ENCODE results near the gene HORMAD2. TPM values are rescaled to one million over a fixed set of nuclear protein-coding genes. Genes with fewer than 3 reads are reported as not detected.

The HORMAD2 gene
- total and polyA plus RNA-seq, 2 donors from 2014 or later, result not detected

DNA sequence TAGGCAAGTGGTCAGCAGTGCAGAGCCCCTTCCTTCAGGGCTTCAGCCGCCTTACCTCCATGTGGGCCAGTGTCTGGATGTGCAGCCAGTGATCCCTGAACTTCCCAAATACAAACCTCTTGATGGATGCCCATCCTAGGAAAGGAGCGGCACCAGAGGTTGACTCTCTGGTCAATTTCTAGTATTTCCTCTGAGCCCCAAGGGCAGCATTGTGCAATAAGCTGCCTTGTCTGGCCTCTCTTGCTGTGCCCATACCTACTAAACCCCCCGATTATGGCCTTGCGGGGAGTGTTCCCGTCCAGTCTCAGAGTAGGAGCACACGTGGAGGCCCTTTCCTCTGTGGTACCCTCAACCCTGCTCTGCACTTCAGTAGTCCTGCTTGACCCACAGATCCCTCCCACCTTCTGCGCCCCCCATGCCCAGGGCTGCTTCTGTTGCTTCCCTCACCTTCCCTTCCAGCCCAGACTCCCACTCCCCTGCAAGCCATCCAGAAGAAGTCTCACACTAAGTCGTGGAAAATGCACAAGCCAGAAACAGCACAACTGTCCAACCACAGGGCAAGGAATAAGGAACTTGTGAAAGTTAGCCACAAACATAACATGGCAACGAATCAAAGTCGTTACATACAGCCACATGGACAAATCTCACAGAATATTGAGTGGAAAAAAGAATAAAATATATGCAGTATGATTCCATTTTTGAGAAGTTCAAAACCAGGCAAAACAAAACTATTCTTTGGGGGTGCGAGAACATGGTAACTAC, 39.6 kb upstream of the HORMAD2 start:
- intact Hi-C loops (cut with DNase I), result no loop called here
- Histone ChIP-seq H3K27ac (ENCODE audit: low read depth in 2 of 2, low read length in 2 of 2) (no peak overlapping the region), H3K9me3 (ENCODE audit: control insufficient read depth in 2 of 3, insufficient read depth in 1 of 3, low read length in 3 of 3) (no peaks in the 10 kb centered on the region), H3K27me3 (ENCODE audit: control insufficient read depth, insufficient read depth, low read length) (no peaks in the 10 kb centered on the region), H3K4me1 (ENCODE audit: control insufficient read depth in 2 of 3, insufficient read depth in 2 of 3, low read depth in 1 of 3, low read length in 3 of 3) (peaks cover 6 to 19% (median 8%) of the 10 kb centered on the region in 3 donors), H3K4me3 (ENCODE audit: low read length in 3 of 3) (no peak overlapping the region), H3K36me3 (ENCODE audit: control insufficient read depth in 2 of 3, insufficient read depth in 3 of 3, low read length in 3 of 3) (no peaks in the 10 kb centered on the region), H3K9ac (ENCODE audit: low read length in 3 of 3) (no peak overlapping the region)
- DNase-seq (peak in 1 of 5 donors; percentile 15), FAIRE-seq (no peak)
- TF ChIP-seq, protein P1, sequence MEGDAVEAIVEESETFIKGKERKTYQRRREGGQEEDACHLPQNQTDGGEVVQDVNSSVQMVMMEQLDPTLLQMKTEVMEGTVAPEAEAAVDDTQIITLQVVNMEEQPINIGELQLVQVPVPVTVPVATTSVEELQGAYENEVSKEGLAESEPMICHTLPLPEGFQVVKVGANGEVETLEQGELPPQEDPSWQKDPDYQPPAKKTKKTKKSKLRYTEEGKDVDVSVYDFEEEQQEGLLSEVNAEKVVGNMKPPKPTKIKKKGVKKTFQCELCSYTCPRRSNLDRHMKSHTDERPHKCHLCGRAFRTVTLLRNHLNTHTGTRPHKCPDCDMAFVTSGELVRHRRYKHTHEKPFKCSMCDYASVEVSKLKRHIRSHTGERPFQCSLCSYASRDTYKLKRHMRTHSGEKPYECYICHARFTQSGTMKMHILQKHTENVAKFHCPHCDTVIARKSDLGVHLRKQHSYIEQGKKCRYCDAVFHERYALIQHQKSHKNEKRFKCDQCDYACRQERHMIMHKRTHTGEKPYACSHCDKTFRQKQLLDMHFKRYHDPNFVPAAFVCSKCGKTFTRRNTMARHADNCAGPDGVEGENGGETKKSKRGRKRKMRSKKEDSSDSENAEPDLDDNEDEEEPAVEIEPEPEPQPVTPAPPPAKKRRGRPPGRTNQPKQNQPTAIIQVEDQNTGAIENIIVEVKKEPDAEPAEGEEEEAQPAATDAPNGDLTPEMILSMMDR (IDR thresholded peaks at IDR 0.05; ENCODE audit: borderline replicate concordance, extremely low read depth, insufficient read depth), result no peak

DNA sequence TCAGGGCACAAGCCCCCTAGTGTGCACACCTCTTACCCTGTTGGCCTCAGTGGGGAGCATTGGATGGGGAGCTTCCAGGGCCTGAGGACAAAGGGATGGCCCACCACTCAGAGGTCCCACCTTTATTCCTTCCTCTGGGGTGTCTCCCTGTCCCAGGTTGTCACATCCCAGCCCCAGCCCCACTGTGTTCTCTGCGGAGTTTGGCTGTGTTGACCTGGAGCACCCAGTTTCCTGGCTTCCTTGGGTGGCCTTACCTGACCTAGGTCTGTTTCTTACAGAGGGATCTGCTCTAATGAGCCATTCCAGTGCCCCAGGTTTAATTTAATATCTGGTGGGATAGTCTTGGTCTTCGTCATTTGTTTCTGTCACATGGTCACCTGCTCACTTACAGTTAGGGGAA, 38.8 kb upstream of the HORMAD2 start:
- intact Hi-C loops (cut with DNase I), result no loop called here
- FAIRE-seq, result no peak
- H3K4me3 ChIP-seq (ENCODE audit: low read length in 3 of 3), result no peak overlapping the region

DNA sequence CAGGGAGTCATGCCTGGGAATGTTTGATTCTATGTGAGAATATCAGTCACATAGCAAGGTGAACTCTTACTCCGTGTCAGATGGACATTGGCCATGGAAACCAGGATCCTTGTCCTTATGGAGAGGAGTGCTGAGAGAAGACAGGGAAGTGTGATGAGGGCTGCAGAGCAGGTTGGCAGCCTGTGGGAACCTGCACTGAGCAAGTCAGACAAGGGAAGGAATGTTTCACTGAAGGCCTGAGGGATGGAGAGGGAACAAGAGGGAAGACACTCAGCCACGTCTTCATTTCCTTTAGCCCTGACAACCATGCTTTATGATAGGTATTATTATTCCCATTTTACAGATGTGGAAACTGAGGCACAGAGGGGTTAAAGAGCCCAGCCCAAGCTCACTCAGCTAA, 38.4 kb upstream of the HORMAD2 start:
- intact Hi-C loops (cut with DNase I), result no loop called here
- Histone ChIP-seq H3K9ac (ENCODE audit: low read length in 3 of 3) (no peak overlapping the region), H3K4me3 (ENCODE audit: low read length in 3 of 3) (no peak overlapping the region), H3K27ac (ENCODE audit: low read depth in 2 of 2, low read length in 2 of 2) (no peak overlapping the region), H3K4me1 (ENCODE audit: control insufficient read depth in 2 of 3, insufficient read depth in 2 of 3, low read depth in 1 of 3, low read length in 3 of 3) (peaks cover 6 to 19% (median 8%) of the 10 kb centered on the region in 3 donors), H3K9me3 (ENCODE audit: control insufficient read depth in 2 of 3, insufficient read depth in 1 of 3, low read length in 3 of 3) (no peaks in the 10 kb centered on the region), H3K27me3 (ENCODE audit: control insufficient read depth, insufficient read depth, low read length) (no peaks in the 10 kb centered on the region), H3K36me3 (ENCODE audit: control insufficient read depth in 2 of 3, insufficient read depth in 3 of 3, low read length in 3 of 3) (no peaks in the 10 kb centered on the region)
- TF ChIP-seq, protein P1 (IDR thresholded peaks at IDR 0.05; ENCODE audit: borderline replicate concordance, extremely low read depth, insufficient read depth), result no peak
- DNase-seq (no peak), FAIRE-seq (no peak)

More for the DNA sequence above, 38.8 kb upstream of the HORMAD2 start:
- TF ChIP-seq, protein P1 (IDR thresholded peaks at IDR 0.05; ENCODE audit: borderline replicate concordance, extremely low read depth, insufficient read depth), result no peak
- Histone ChIP-seq H3K9me3 (ENCODE audit: control insufficient read depth in 2 of 3, insufficient read depth in 1 of 3, low read length in 3 of 3) (no peaks in the 10 kb centered on the region), H3K36me3 (ENCODE audit: control insufficient read depth in 2 of 3, insufficient read depth in 3 of 3, low read length in 3 of 3) (no peaks in the 10 kb centered on the region), H3K27ac (ENCODE audit: low read depth in 2 of 2, low read length in 2 of 2) (no peak overlapping the region), H3K9ac (ENCODE audit: low read length in 3 of 3) (no peak overlapping the region), H3K4me1 (ENCODE audit: control insufficient read depth in 2 of 3, insufficient read depth in 2 of 3, low read depth in 1 of 3, low read length in 3 of 3) (peaks cover 6 to 19% (median 8%) of the 10 kb centered on the region in 3 donors), H3K27me3 (ENCODE audit: control insufficient read depth, insufficient read depth, low read length) (no peaks in the 10 kb centered on the region)
- peak in 1 of 5 donors; percentile 12 for DNase-seq
